ENCODE results near the gene AKAP11.

AKAP11 gene

GRCh38 chr13:42312817-42313431 lies 41.0 kb downstream of the AKAP11 start:
- Histone ChIP-seq H3K4me3 (replicated peaks; ENCODE audit: low read depth, low read length) (no peak overlapping the region), H3K27me3 (replicated peaks; ENCODE audit: control insufficient read depth, insufficient read depth, low read length) (no peaks in the 10 kb centered on the region), H3K36me3 (ENCODE audit: control insufficient read depth, insufficient read depth, low read length) (peaks cover 2% of the 10 kb centered on the region)
- no peak for TF ChIP-seq CTCF (IDR thresholded peaks at IDR 0.05; ENCODE audit: insufficient read depth, low read length, poor library complexity, severe bottlenecking)
- no peak for DNase-seq (ENCODE audit: extremely low read depth, insufficient read length)

GRCh38 chr13:42318570-42318969 lies 46.6 kb downstream of the AKAP11 start:
- Histone ChIP-seq H3K27me3 (replicated peaks; ENCODE audit: control insufficient read depth, insufficient read depth, low read length) (no peaks in the 10 kb centered on the region), H3K4me3 (replicated peaks; ENCODE audit: low read depth, low read length) (no peak overlapping the region), H3K36me3 (ENCODE audit: control insufficient read depth, insufficient read depth, low read length) (peaks cover 2% of the 10 kb centered on the region)
- no peak for TF ChIP-seq CTCF (IDR thresholded peaks at IDR 0.05; ENCODE audit: insufficient read depth, low read length, poor library complexity, severe bottlenecking)
- no peak for DNase-seq (ENCODE audit: extremely low read depth, insufficient read length)

- Histone ChIP-seq H3K4me3 (replicated peaks; ENCODE audit: low read depth, low read length) (no peak overlapping the region), H3K27me3 (replicated peaks; ENCODE audit: control insufficient read depth, insufficient read depth, low read length) (no peaks in the 10 kb centered on the region), H3K36me3 (ENCODE audit: control insufficient read depth, insufficient read depth, low read length) (peaks cover 2% of the 10 kb centered on the region)
- DNase-seq (ENCODE audit: extremely low read depth, insufficient read length): no peak
- TF ChIP-seq CTCF (IDR thresholded peaks at IDR 0.05; ENCODE audit: insufficient read depth, low read length, poor library complexity, severe bottlenecking): no peak
Measured at GRCh38 chr13:42320375-42320787, 48.4 kb downstream of the AKAP11 start.

- Histone ChIP-seq H3K36me3 (ENCODE audit: control insufficient read depth, insufficient read depth, low read length) (peaks cover 2% of the 10 kb centered on the region), H3K27me3 (replicated peaks; ENCODE audit: control insufficient read depth, insufficient read depth, low read length) (no peaks in the 10 kb centered on the region), H3K4me3 (replicated peaks; ENCODE audit: low read depth, low read length) (no peak overlapping the region)
- no peak for DNase-seq (ENCODE audit: extremely low read depth, insufficient read length)
- TF ChIP-seq CTCF (IDR thresholded peaks at IDR 0.05; ENCODE audit: insufficient read depth, low read length, poor library complexity, severe bottlenecking): no peak
Measured at GRCh38 chr13:42322806-42323205, 50.9 kb downstream of the AKAP11 start.

GRCh38 chr13:42324704-42325103 lies 52.8 kb downstream of the AKAP11 start:
- no peak for DNase-seq (ENCODE audit: extremely low read depth, insufficient read length)
- TF ChIP-seq CTCF (IDR thresholded peaks at IDR 0.05; ENCODE audit: insufficient read depth, low read length, poor library complexity, severe bottlenecking): no peak
- Histone ChIP-seq H3K27me3 (replicated peaks; ENCODE audit: control insufficient read depth, insufficient read depth, low read length) (no peaks in the 10 kb centered on the region), H3K4me3 (replicated peaks; ENCODE audit: low read depth, low read length) (no peak overlapping the region), H3K36me3 (ENCODE audit: control insufficient read depth, insufficient read depth, low read length) (peaks cover 2% of the 10 kb centered on the region)

GRCh38 chr13:42327725-42328124 lies 55.8 kb downstream of the AKAP11 start:
- peak; percentile 8 for TF ChIP-seq CTCF (IDR thresholded peaks at IDR 0.05; ENCODE audit: insufficient read depth, low read length, poor library complexity, severe bottlenecking)
- no peaks in the 10 kb centered on the region; the same call in 1 of the 2 replicates for H3K36me3 ChIP-seq (ENCODE audit: control insufficient read depth, insufficient read depth, low read length)

More at GRCh38 chr13:42327725-42328124, 55.8 kb downstream of the AKAP11 start:
- no peak for DNase-seq (ENCODE audit: extremely low read depth, insufficient read length)
- no peaks in the 10 kb centered on the region for H3K27me3 ChIP-seq (replicated peaks; ENCODE audit: control insufficient read depth, insufficient read depth, low read length)
- no peak overlapping the region for H3K4me3 ChIP-seq (replicated peaks; ENCODE audit: low read depth, low read length)

Data from GM06990 (cell line).